ENCODE measurements around the gene CRACR2A.

- TF ChIP-seq POLR2A (IDR thresholded peaks at IDR 0.05; ENCODE audit: low read depth, low read length) (no peak), POLR2AphosphoS5 (IDR thresholded peaks at IDR 0.05; ENCODE audit: low read depth, low read length) (no peak)
Observed at GRCh38 chr12:3655328-3655900, 97.5 kb downstream of the CRACR2A start.
